Endothelial cell of umbilical vein (primary cell): Measurements from ENCODE around the gene PHF24. TPM values are rescaled to one million over a fixed set of nuclear protein-coding genes. Genes with fewer than 3 reads are reported as not detected.

ENCODE experiments used
- BruUV-seq: library from RNA; stranded (reverse); fragments of 400-500 nt; replicated peaks from 2 replicates; lab custom pipeline; 2021; lab: Mats Ljungman, UMichigan
- CTCF ChIA-PET: fragments of 300-600, 350-600 bp; sonication (Branson Sonifier 250); formaldehyde crosslinking; loops from one replicate; lab custom pipeline; 2021; ENCODE audit warnings: antibody characterized with exemption, inconsistent platforms; lab: Charles Lee
- POLR2A ChIA-PET: fragments of 300-600, 350-600 bp; sonication (Branson Sonifier 250); formaldehyde crosslinking; loops from one replicate; lab custom pipeline; 2021; ENCODE audit warnings: antibody characterized with exemption, inconsistent platforms; lab: Charles Lee
- DNase-seq: peaks from one replicate; pipeline ENCODE4 v3.0.0-alpha.2; 2011; ENCODE audit warnings: low read depth, low spot score
- FAIRE-seq: peaks from 2 replicates; lab custom pipeline; 2011; peaks lifted over from hg19 to GRCh38; lab: Jason Lieb, UNC
- H2AFZ ChIP-seq: 2 replicates; pipeline ENCODE4 v1.6.0; 2012; ENCODE audit warnings: low read depth, low read length, control low read depth, inconsistent platforms
- H3K27ac ChIP-seq: 2 replicates; pipeline ENCODE4 v1.5.1; 2011; ENCODE audit warnings: low read depth, mild to moderate bottlenecking, control low read depth, low read length, moderate library complexity; ENCODE audit not compliant: insufficient read depth
- H3K27me3 ChIP-seq, 2 experiments: 2 replicates each; pipeline versions ENCODE4 v1.6.0 to v1.6.1; 2011; ENCODE audit warnings: low read length in 2 of 2, mixed read lengths in 1 of 2; ENCODE audit not compliant: control insufficient read depth in 2 of 2, insufficient read depth in 2 of 2
- H3K36me3 ChIP-seq, 2 experiments: 2 replicates in 1 of 2; 3 replicates in 1 of 2; pipeline ENCODE4 v1.5.1; 2011; ENCODE audit warnings: low read length in 2 of 2, mild to moderate bottlenecking in 1 of 2, moderate library complexity in 1 of 2; ENCODE audit not compliant: control insufficient read depth in 2 of 2, insufficient read depth in 2 of 2; ENCODE audit errors: extremely low read depth in 1 of 2
- H3K4me1 ChIP-seq: 3 replicates; pipeline ENCODE4 v1.5.1; 2011; ENCODE audit warnings: mild to moderate bottlenecking, low read length; ENCODE audit not compliant: control insufficient read depth, insufficient read depth; ENCODE audit errors: extremely low read depth
- H3K4me2 ChIP-seq: 2 replicates; pipeline ENCODE4 v1.6.1; 2011; ENCODE audit warnings: low read length, control low read depth, mixed read lengths; ENCODE audit not compliant: insufficient read depth
- H3K4me3 ChIP-seq, 3 experiments: fragments of 200-600 bp in 1 of 3; sonication (generic), shearing (Covaris generic) in 1 of 3; replicated peaks in 1 of 3; 2 replicates each; pipeline ENCODE4 v1.5.1; 2011 to 2016; ENCODE audit warnings: control low read depth in 3 of 3, low read length in 3 of 3, mild to moderate bottlenecking in 2 of 3, inconsistent platforms in 1 of 3, low read depth in 1 of 3, moderate library complexity in 1 of 3; ENCODE audit not compliant: insufficient read depth in 1 of 3
- H3K79me2 ChIP-seq: 2 replicates; pipeline ENCODE4 v1.6.0; 2012; ENCODE audit warnings: low read length, inconsistent platforms; ENCODE audit not compliant: control insufficient read depth, insufficient read depth
- H3K9ac ChIP-seq: replicated peaks from 2 replicates; pipeline ENCODE3; 2011; ENCODE audit warnings: low read length, control low read depth; ENCODE audit not compliant: insufficient read depth; ENCODE audit errors: extremely low read depth
- H3K9me1 ChIP-seq: replicated peaks from 3 replicates; pipeline ENCODE4 v1.6.0; 2011; ENCODE audit warnings: mild to moderate bottlenecking, low read length; ENCODE audit not compliant: control insufficient read depth, insufficient read depth; ENCODE audit errors: extremely low read depth
- H3K9me3 ChIP-seq: replicated peaks from 2 replicates; pipeline ENCODE4 v1.5.1; 2012; ENCODE audit warnings: low read length, inconsistent platforms; ENCODE audit not compliant: control insufficient read depth, insufficient read depth
- H4K20me1 ChIP-seq: replicated peaks from 2 replicates; pipeline ENCODE3; 2011; ENCODE audit warnings: mild to moderate bottlenecking, low read length; ENCODE audit not compliant: control insufficient read depth, insufficient read depth; ENCODE audit errors: extremely low read depth
- CTCF ChIP-seq, 2 donors: IDR thresholded peaks; 1 replicate in 1 of 2; 2 replicates in 1 of 2; pipeline ENCODE4 v1.5.1; 2011; ENCODE audit warnings: low read length in 2 of 2, mild to moderate bottlenecking in 2 of 2, moderate library complexity in 2 of 2, control low read depth in 1 of 2, inconsistent platforms in 1 of 2, low read depth in 1 of 2; ENCODE audit not compliant: insufficient read depth in 1 of 2; ENCODE audit errors: extremely low read depth in 1 of 2
- EZH2 ChIP-seq: IDR thresholded peaks from 2 replicates; pipeline ENCODE4 v1.6.1; 2012; ENCODE audit warnings: borderline replicate concordance, low read depth, mild to moderate bottlenecking, moderate library complexity, low read length, inconsistent platforms; ENCODE audit not compliant: severe bottlenecking
- FOS ChIP-seq: IDR thresholded peaks from 2 replicates; pipeline ENCODE4 v1.6.1; 2011; ENCODE audit warnings: mild to moderate bottlenecking, low read length, moderate library complexity, borderline replicate concordance; ENCODE audit not compliant: insufficient read depth
- GATA2 ChIP-seq: IDR thresholded peaks from 2 replicates; pipeline ENCODE4 v1.7.0; 2011; ENCODE audit warnings: low read depth, mild to moderate bottlenecking, moderate library complexity, mixed read lengths, low read length; ENCODE audit not compliant: insufficient read length, insufficient read depth
- JUN ChIP-seq: IDR thresholded peaks from 2 replicates; pipeline ENCODE4 v1.6.1; 2011; ENCODE audit warnings: borderline replicate concordance, low read depth; ENCODE audit not compliant: insufficient read length, insufficient read depth
- MAX ChIP-seq: IDR thresholded peaks from 2 replicates; pipeline ENCODE4 v1.6.1; 2011; ENCODE audit not compliant: insufficient read depth, insufficient read length
- MYC ChIP-seq: IDR thresholded peaks from one replicate; pipeline ENCODE4 v1.6.1; 2011; ENCODE audit warnings: mild to moderate bottlenecking, low read depth, low read length
- POLR2A ChIP-seq: IDR thresholded peaks from 2 replicates; pipeline ENCODE4 v1.6.1; 2012; ENCODE audit warnings: low read depth, mild to moderate bottlenecking, control low read depth, low read length
- POLR2AphosphoS5 ChIP-seq: IDR thresholded peaks from 2 replicates; pipeline ENCODE4 v1.6.1; 2012; ENCODE audit warnings: low read depth, mild to moderate bottlenecking, control low read depth, low read length, moderate library complexity; ENCODE audit not compliant: insufficient read depth
- dilution Hi-C: fragments of 300-500 bp; cut with MboI; formaldehyde crosslinking; loops from one replicate; pipeline ENCODE4 v1.15.0; 2019; ENCODE audit warnings: low sequenced_read_pairs; ENCODE audit not compliant: extremely low pct_ligation_motif_present
- intact Hi-C: fragments of 100-400 bp; cut with micrococcal nuclease; formaldehyde crosslinking; loops from one replicate; pipeline ENCODE4 v1.10.0; 2022
- polyA plus RNA-seq, 4 experiments: library from polyadenylated mRNA; depleted of rRNA in 3 of 4; stranded (reverse) in 3 of 4; unstranded in 1 of 4; fragments of >200 nt; gene quantifications; 2 replicates each; pipeline versions ENCODE4 v1.2.1 to v1.2.3, GENCODE V29; 2011 to 2012; ENCODE audit warnings: missing spikeins in 1 of 4
- total RNA-seq: library from RNA; stranded (reverse); gene quantifications from 2 replicates; pipeline ENCODE4 v1.2.3, GENCODE V29; 2021

The PHF24 gene
- total and polyA plus RNA-seq, 2 donors (not counting 3 experiments of a cell fraction or from before 2014, with no cell fraction given): not detected

GRCh38 chr9:34997379-34997781 is 39.3 kb downstream of the PHF24 start:
- Histone ChIP-seq H4K20me1 (no peaks in the 10 kb centered on the region), H3K4me1 (peaks cover 27% of the 10 kb centered on the region), H3K9ac (no peak overlapping the region), H3K36me3 (peaks cover 3 to 10% of the 10 kb centered on the region in 2 experiments), H2AFZ (no peak overlapping the region), H3K27me3 (no peaks in the 10 kb centered on the region), H3K4me3 (no peak overlapping the region), H3K9me1 (no peaks in the 10 kb centered on the region), H3K9me3 (no peaks in the 10 kb centered on the region), H3K79me2 (no peaks in the 10 kb centered on the region), H3K27ac (no peak overlapping the region), H3K4me2 (no peak overlapping the region)
- no TSS peak for BruUV-seq
- no peak for FAIRE-seq
- TF ChIP-seq JUN: no peak
- TF ChIP-seq CTCF (IDR thresholded peaks at IDR 0.05; ENCODE audit: extremely low read depth in 1 of 2, insufficient read depth in 1 of 2, low read depth in 1 of 2, low read length in 2 of 2): no peak
- no peak for TF ChIP-seq POLR2A
- no peak for TF ChIP-seq GATA2
- no peak for TF ChIP-seq MYC
- no peak for TF ChIP-seq POLR2AphosphoS5
- TF ChIP-seq EZH2: no peak
- no peak for TF ChIP-seq FOS
- TF ChIP-seq MAX: no peak
- ChIA-PET POLR2A (interaction anchor here (1.0 kb wide), 1 partner anchor 54 kb away, joined by 3 read pairs; no protein-coding TSS in a partner anchor), CTCF (interaction anchor here (0.8 to 1.6 kb wide), 3 partner anchors 12 to 98 kb away, joined by 3 to 6 read pairs (median 4); no protein-coding TSS in a partner anchor)
- intact Hi-C loops: no loop called here
- dilution Hi-C loops: no loop called here
- no peak for DNase-seq
